GM12872 (cell line): Measurements from ENCODE around the gene SPAM1.

Source experiments
- TF ChIP-seq, protein P1 (sequence below): IDR thresholded peaks from 3 replicates; pipeline ENCODE4 v1.5.1; 2011; ENCODE audit warnings: low read depth, mild to moderate bottlenecking, low read length, moderate library complexity; ENCODE audit not compliant: insufficient read depth

Gene SPAM1, protein sequence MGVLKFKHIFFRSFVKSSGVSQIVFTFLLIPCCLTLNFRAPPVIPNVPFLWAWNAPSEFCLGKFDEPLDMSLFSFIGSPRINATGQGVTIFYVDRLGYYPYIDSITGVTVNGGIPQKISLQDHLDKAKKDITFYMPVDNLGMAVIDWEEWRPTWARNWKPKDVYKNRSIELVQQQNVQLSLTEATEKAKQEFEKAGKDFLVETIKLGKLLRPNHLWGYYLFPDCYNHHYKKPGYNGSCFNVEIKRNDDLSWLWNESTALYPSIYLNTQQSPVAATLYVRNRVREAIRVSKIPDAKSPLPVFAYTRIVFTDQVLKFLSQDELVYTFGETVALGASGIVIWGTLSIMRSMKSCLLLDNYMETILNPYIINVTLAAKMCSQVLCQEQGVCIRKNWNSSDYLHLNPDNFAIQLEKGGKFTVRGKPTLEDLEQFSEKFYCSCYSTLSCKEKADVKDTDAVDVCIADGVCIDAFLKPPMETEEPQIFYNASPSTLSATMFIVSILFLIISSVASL

DNA sequence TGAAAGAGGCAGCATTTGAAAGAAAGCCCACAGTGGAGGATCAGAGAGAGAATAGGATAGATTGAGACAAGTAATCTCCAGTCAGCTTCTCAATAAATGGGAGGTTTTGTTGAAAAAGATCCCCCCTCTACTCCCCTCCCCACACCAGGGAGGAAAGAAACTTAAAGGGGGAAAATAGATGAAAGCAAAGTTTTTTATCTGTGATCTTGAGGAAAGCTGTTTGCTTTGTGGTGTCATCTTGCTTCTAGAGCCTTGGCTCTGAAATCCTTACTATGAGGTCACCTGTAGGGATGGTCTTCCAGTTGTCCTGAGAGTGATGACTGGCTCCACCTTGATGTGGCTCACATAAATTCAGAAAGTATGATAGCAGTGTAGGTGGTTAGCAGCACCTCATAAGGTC lies at the start of gene SPAM1:
SPAM1 (plus strand) TSS at position 301 of the 400 bp plus-strand sequence. CDS start 28,330 bp downstream, outside the sequence.
- TF ChIP-seq, protein P1, sequence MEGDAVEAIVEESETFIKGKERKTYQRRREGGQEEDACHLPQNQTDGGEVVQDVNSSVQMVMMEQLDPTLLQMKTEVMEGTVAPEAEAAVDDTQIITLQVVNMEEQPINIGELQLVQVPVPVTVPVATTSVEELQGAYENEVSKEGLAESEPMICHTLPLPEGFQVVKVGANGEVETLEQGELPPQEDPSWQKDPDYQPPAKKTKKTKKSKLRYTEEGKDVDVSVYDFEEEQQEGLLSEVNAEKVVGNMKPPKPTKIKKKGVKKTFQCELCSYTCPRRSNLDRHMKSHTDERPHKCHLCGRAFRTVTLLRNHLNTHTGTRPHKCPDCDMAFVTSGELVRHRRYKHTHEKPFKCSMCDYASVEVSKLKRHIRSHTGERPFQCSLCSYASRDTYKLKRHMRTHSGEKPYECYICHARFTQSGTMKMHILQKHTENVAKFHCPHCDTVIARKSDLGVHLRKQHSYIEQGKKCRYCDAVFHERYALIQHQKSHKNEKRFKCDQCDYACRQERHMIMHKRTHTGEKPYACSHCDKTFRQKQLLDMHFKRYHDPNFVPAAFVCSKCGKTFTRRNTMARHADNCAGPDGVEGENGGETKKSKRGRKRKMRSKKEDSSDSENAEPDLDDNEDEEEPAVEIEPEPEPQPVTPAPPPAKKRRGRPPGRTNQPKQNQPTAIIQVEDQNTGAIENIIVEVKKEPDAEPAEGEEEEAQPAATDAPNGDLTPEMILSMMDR, result no peak

- TF ChIP-seq, protein P1, result no peak
Observed at GRCh38 chr7:123876557-123877256, 48.3 kb upstream of the SPAM1 start.

DNA sequence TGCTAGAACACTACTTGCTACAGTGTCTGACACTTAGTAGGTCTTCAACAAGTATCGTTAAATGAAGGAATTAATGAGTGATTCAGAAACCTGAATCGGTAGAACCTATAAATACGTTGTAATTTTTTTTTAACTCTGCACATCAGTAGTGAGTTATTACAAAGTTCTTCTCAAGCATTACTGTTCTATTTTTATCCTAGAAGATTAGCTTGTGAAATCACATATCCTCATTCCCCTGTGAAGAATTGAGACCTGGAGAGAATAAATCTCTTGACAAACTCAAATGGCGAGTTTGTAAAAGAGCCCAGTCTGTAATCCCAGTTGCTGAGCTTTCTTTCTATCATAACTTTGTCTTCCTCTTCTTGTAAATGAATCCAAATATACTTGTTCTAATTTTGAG lies 45.4 kb upstream of the SPAM1 start:
- TF ChIP-seq, protein P1, result no peak

GRCh38 chr7:123881300-123881699 lies 43.7 kb upstream of the SPAM1 start:
- TF ChIP-seq, protein P1, result no peak

GRCh38 chr7:123883154-123883553 lies 41.9 kb upstream of the SPAM1 start:
- TF ChIP-seq, protein P1, result no peak

DNA sequence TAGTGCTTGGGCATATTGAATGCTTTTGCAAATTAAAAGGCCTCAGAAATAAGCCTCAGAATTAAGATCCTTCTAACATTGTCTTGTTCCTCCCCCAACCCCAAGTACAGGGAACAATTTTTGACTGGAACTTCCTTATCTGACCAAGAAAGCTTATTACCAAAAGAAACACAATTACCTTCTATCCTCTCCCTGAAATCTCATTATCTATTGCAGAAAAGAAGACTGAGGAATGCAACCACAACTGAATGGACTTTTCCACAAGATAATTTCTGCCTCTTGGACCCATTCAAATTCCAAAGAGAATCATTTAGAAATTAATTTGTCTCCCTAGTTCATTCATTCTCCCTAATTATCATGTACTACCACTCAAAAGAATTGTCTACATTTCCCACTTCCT lies 36.8 kb upstream of the SPAM1 start:
- TF ChIP-seq, protein P1, result no peak

- TF ChIP-seq, protein P1, result no peak
Observed at GRCh38 chr7:123901101-123901500, 23.9 kb upstream of the SPAM1 start.
